GM18498 (cell line): Measurements from ENCODE around the gene TCF3.
"Not testable (repeated sequence)": the region's sequence is repeated elsewhere in the genome, so short reads cannot be mapped to it uniquely, and the experiment has no call there.

Experiments
- ATAC-seq: cut with Tn5 transposase; IDR thresholded peaks from one replicate; pipeline ENCODE4 v1.9.1; 2021; ENCODE audit warnings: mild to moderate bottlenecking, moderate library complexity; ENCODE audit not compliant: unreplicated experiment

The TCF3 gene

GRCh38 chr19:1653300-1653628 is 849 bp upstream of the TCF3 start:
- ATAC-seq: no peak

GRCh38 chr19:1651568-1652291 is 685 bp downstream of the TCF3 start:
- ATAC-seq: no peak

- no peak for ATAC-seq
These were observed 1.5 kb downstream of the TCF3 start for GRCh38 chr19:1650650-1651567.

DNA sequence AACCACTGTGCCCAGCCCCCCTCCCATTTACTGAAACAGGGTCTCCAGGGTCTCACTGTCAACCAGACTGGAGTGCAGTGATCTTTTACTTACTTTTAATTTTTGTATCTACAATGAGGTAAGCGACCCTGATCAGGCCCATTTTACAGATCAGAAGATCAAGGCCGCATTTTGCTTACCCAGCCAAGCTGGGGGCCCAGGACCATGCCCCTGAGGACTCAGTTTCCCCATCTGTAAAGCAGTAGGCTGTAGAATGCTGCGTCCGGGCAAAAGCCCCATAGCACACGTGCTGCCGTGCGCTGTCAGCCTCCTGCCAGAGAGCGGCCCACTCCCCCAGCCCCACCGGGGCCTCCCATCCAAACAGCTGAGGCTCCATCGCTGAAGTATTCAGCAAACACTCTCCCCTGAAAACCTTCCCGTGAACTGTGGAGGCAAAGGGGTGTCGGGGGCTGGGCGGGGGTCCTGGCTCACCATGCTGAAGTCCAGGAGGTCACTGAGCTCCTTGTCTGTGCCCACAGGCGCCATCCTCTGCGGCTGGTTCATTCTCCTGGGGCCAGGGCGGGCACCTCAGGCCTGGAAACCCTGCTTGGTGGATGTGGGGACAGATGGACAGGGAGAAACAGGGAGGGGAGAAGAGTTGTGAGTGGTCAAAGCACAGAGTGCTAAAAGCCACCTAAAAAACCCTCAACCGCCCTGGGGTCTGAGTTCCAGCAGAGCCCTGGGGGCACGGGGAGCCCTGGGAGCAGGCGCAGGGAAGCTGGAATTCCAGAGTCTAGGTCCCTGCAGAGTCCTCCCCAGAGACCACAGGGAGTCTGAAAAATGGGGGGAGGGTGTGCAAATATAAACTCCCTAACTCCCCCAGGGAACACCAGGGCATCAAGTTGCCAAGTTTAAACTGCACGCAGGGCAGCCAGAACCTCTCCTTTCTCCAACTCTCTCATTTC is 2.4 kb downstream of the TCF3 start:
- no peak for ATAC-seq

- ATAC-seq: no peak
These were observed 3.4 kb downstream of the TCF3 start for GRCh38 chr19:1648920-1649541.

DNA sequence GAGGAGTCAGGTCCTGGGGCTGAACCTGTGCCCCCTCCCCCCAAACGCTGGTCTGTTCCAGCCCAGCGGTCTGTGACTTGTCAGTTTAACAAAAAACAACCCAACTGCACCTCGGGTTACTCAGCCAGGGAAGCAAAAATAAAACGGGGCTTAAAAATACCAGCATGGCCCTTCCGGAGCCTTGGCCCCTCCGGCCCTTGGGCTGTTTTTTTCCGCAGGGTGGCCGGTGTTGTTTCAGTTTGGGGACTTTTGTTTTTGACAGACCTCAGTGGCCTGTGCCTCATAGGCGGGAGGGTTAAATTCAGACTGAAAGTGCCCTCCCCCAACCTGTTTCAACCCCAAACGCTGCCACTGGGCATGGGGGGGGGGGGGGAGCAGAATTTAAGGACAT is 4.0 kb downstream of the TCF3 start:
- ATAC-seq: no peak

GRCh38 chr19:1647501-1648458 is 4.6 kb downstream of the TCF3 start:
- ATAC-seq: no peak

DNA sequence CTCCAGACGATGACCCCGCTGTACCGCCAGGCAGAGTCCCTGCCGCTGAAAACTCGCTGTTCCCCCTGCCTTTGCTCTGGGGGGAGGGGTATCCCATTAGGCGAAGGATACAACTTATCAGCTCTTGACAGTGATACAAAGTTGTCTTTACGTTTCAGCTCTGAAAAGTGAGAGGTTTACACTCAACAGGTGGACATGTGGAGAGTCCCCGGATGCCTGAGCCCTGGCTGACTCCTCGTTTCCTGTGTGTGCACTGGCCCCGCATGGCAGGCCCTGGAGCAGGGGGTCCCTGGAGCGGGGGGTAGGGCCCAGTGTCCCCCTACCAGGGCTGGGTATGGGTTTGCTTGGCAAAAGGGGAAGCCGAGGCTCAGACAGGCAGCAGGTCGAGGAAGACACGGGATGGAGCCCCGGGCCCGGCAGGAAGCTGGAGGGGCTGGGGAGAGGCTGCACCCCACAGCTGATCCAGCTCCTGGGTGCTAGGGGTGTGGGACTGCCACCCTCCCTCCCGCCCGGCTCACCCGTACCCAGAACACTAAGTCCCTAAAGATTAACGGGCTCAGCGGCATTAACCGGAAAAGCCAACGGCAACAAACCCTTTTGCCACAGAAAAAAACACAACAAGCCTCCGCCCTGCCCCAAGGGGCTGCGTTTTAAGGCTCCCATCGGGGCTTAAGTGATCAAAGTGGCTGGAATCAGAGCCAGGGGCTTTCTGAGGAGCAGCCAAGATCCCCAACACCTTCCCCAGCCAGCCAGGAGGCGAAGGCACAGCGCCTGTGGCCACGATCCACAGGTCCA is 5.6 kb downstream of the TCF3 start:
- no peak for ATAC-seq

DNA sequence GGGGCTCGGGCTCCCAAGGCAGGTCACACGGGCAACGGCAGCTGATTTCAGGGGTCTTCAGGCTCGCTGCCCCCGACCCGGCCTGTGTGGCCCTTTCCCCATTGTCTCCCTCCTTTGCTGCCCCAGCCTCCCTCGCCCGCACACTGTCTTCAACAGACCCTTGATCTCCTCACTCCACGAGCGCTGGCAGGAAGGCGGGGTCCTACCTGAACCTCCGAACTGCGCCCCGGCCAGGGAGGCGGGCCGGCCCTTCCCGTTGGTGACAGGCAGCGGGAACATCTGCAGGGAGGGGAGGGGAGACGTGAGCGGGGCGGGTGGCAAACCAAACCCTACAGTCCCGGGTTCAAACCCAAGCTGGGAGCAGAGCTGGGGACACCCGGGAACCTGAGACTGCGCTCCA is 6.3 kb downstream of the TCF3 start:
- no peak for ATAC-seq

GRCh38 chr19:1645299-1645698 is 7.1 kb downstream of the TCF3 start:
- ATAC-seq: no peak

DNA sequence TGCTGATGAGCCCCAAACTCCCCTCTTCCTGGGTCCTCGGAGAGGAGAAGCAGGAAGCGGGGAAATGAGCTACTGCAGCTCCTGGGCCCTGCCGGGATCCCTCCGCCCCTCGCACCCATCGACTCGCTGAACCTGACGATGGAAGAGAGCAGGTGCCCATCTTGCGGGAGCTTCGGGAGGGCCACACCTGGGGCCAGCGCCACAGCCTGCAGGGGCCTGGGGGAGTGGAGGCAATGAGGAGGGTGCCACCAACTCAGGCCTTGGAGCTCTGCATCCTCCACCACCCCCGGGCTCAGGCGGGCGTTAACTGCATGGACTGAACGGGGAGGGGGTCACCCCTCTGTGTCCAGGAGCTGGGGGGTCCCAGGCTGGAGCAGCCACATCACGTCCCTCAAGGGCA is 8.3 kb downstream of the TCF3 start:
- no peak for ATAC-seq

DNA sequence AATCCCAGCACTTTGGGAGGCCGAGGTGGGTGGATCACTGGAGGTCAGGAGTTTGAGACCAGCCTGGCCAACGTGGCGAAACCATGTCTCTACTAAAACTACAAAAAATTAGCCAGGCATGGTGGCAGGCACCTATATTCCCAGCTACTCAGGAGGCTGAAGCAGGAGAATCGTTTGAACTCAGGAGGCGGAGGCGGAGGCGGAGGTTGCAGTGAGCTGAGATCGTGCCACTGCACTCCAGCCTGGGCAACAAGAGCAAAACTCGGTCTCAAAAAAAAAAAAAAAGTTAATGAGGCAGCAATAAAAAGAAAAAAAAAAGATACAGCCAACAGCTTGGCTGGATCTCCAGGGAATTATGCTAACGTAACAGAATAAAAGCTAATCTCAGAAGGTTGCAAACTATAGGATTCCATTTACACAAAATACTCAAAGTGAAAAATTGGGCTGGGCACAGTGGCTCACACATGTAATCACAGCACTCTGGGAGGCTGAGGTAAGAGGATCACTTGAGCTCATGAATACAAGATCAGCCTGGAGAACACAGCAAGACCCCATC is 11.4 kb downstream of the TCF3 start:
- ATAC-seq: not testable (repeated sequence)

DNA sequence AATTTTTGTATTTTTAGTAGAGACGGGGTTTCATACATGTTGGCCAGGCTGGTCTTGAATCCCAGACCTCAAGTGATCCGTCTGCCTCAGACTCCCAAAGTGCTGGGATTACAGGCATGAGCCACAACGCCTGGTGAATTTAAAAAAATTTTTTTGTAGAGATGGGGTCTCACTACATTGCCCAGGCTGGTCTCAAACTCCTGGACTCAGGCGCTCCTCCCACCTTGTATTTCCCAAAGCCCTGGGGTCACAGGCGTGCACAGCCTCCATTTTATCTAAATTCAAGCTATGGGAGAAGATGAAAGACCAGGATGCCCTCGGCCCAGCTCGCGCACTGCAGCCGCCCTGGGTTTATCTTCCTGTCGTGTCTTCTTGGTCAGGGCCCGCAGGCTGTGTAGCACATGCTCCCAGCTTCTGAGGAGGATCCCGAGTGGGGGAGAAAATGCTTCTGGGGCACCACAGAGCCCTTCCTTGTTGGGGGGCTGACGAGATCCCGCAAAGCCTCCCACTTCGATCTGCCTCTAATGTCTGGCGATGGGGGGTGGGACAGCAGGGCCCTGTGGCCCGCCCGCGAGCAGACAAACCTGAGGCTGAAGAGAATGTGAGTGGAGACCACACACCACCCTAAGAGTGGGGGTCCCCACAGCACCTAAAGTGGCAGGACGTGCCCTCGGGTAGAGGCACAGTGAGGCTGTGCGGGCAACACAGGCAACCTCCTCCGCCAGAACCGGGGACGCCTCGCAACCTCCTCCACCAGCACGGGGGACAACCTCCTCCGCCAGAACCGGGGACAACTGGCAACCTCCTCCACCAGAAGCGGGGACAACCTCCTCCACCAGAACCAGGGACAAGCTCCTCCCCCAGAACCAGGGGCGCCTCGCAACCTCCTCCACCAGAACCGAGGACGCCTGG is 15.8 kb downstream of the TCF3 start:
- no peak for ATAC-seq

DNA sequence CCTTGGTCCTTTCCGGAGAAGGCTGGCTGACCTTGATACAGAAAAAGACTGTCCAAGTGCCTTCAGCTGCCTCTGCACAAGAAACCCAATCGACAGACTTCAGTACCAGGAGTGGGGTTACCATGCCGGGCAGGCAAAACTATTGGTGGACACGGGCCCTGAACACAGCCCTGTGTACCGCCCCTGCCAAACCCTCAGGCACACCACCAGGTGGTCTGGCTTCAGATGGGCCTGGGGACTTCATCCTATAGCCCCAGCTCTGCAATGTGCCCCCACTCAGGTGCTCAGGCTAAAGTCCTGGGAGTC is 17.5 kb downstream of the TCF3 start:
- ATAC-seq: no peak

DNA sequence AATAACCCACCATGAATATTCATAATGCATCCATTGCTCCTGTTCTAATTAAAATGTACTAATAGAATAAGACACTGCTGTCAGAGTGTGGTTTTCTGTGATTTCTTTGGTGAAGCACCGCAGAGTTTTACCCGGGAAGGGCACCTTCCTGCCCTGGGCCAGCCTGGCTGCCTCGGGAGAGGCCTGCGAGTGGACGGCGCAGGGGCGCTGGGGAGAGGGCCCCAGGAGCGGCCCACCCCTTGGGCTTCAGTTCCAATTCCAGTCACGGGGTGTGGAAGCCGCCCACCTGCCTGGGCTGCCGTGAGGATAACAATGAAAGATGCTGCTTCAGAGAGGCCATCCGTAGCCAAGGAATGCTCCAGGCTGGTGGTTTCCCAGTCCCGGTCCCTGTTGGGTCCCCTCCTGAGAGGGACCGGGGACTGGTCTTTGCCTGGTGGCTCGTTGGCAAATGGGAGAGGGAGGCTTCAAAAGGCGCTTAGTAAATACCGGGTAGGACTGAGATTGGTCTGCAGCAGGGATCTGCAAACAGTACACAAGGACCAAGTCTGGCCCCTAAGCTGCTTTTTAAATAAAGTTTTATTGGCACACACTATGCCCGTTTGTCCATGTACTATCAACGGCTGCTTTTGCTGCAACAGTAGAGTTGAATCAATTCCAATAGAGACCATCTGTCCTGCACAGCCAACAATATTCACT is 18.0 kb downstream of the TCF3 start:
- ATAC-seq: no peak

DNA sequence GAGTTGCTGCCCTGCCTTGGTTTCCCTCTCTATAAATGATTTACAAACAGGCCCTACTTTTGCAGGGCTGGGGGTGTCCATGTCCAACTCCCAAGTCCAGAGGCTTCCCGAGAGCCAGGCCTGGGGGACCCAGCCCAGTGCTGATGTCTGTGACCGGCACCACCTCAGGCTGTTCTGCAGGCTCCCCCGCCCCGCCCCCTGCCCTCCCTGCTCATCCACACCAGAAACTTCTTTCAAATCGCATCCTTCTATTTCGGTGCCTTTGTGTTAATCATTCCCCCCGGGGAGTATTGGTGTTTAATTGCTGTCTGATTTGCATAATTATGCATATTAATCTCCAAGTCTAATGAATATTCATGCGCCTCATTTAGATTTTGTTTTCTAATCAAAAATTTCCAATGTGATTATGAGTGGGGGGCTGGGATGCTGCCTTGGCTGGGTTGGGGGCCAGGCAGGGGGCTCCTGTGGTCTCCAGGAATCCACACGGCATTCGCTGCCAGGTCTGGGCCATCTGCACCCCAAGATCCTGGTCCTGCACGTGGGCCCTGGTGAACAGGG is 19.1 kb downstream of the TCF3 start:
- no peak for ATAC-seq
